GM18861 (cell line): ENCODE data around the gene SLC23A3.
A peak's percentile ranks its signal among the peaks of the same experiment; 100 is the strongest.

Experiments
- ATAC-seq: cut with Tn5 transposase; IDR thresholded peaks from one replicate; pipeline ENCODE4 v1.9.1; 2021; ENCODE audit not compliant: unreplicated experiment

Gene SLC23A3

GRCh38 chr2:219169930-219170654 lies at the start of gene SLC23A3:
SLC23A3 (minus strand) TSS chr2:219170029; CDS start chr2:219169984, 45 bp downstream.
- no peak for ATAC-seq

GRCh38 chr2:219218732-219219701 lies 49.2 kb upstream of the SLC23A3 start, which contains the start of gene ABCB6:
ABCB6 (minus strand) TSS chr2:219218958; CDS start chr2:219218673, 285 bp downstream.
- ATAC-seq, result peak; percentile 52

- no peak for ATAC-seq
Measured at GRCh38 chr2:219218217-219218731, 48.4 kb upstream of the SLC23A3 start.

GRCh38 chr2:219216535-219216915 lies 46.7 kb upstream of the SLC23A3 start:
- ATAC-seq, result no peak

GRCh38 chr2:219215871-219216534 lies 46.2 kb upstream of the SLC23A3 start:
- no peak for ATAC-seq

- ATAC-seq, result no peak
Measured at GRCh38 chr2:219214786-219215185, 45.0 kb upstream of the SLC23A3 start.

GRCh38 chr2:219214141-219214540 lies 44.3 kb upstream of the SLC23A3 start:
- ATAC-seq, result no peak

GRCh38 chr2:219213486-219214071 lies 43.8 kb upstream of the SLC23A3 start:
- no peak for ATAC-seq

- no peak for ATAC-seq
Measured at GRCh38 chr2:219213026-219213415, 43.2 kb upstream of the SLC23A3 start.

GRCh38 chr2:219210886-219211362 lies 41.1 kb upstream of the SLC23A3 start:
- no peak for ATAC-seq

- ATAC-seq, result no peak
Measured at GRCh38 chr2:219210196-219210885, 40.5 kb upstream of the SLC23A3 start.

- no peak for ATAC-seq
Measured at GRCh38 chr2:219209236-219210195, 39.7 kb upstream of the SLC23A3 start.

- ATAC-seq, result no peak
Measured at GRCh38 chr2:219207884-219208740, 38.3 kb upstream of the SLC23A3 start.

GRCh38 chr2:219207134-219207883 lies 37.5 kb upstream of the SLC23A3 start:
- no peak for ATAC-seq

GRCh38 chr2:219206328-219207133 lies 36.7 kb upstream of the SLC23A3 start, which contains the start of gene ZFAND2B:
ZFAND2B (plus strand) TSS chr2:219206782; CDS start chr2:219206988, 206 bp downstream.
- ATAC-seq, result peak; percentile 96

- no peak for ATAC-seq
Measured at GRCh38 chr2:219205981-219206327, 36.1 kb upstream of the SLC23A3 start.
